Endodermal cell (in vitro differentiated cells): ENCODE data around the gene DOK6. TPM values are rescaled to one million over a fixed set of nuclear protein-coding genes. Genes with fewer than 3 reads are reported as not detected.

Source experiments
- DNase-seq: peaks from one replicate; pipeline ENCODE4 v3.0.0-alpha.2; 2017
- H3K27ac ChIP-seq: 2 replicates; pipeline ENCODE4 v1.5.1; 2013; ENCODE audit warnings: mild to moderate bottlenecking, low read depth, low read length, moderate library complexity
- H3K27me3 ChIP-seq: 2 replicates; pipeline ENCODE4 v1.6.1; 2013; ENCODE audit warnings: mild to moderate bottlenecking, low read length, moderate library complexity; ENCODE audit not compliant: insufficient read depth, control insufficient read depth, poor library complexity, severe bottlenecking
- H3K36me3 ChIP-seq: 2 replicates; pipeline ENCODE4 v1.7.0; 2013; ENCODE audit warnings: mild to moderate bottlenecking, low read length, moderate library complexity; ENCODE audit not compliant: control insufficient read depth, insufficient read depth
- H3K4me1 ChIP-seq: one replicate; pipeline ENCODE4 v1.7.0; 2013; ENCODE audit warnings: low read length; ENCODE audit not compliant: control insufficient read depth, insufficient read depth
- H3K4me3 ChIP-seq: 2 replicates; pipeline ENCODE4 v1.5.1; 2013; ENCODE audit warnings: mild to moderate bottlenecking, low read length, moderate library complexity
- H3K9ac ChIP-seq: 2 replicates; pipeline ENCODE4 v1.6.1; 2013; ENCODE audit warnings: mild to moderate bottlenecking, low read length, moderate library complexity; ENCODE audit not compliant: poor library complexity, severe bottlenecking; ENCODE audit errors: extremely low read depth
- H3K9me3 ChIP-seq: 2 replicates; pipeline ENCODE4 v1.6.1; 2013; ENCODE audit warnings: mild to moderate bottlenecking, low read length, moderate library complexity; ENCODE audit not compliant: control insufficient read depth
- H3K27ac Mint-ChIP-seq: 2 replicates; pipeline ENCODE4 v1.8.0; 2020; ENCODE audit warnings: mixed read lengths
- H3K27me3 Mint-ChIP-seq: 2 replicates; pipeline ENCODE4 v1.8.0; 2021; ENCODE audit warnings: mild to moderate bottlenecking, mixed read lengths; ENCODE audit not compliant: insufficient read depth
- H3K36me3 Mint-ChIP-seq: 2 replicates; pipeline ENCODE4 v1.8.0; 2020; ENCODE audit warnings: low read depth, mixed read lengths
- H3K4me1 Mint-ChIP-seq: 2 replicates; pipeline ENCODE4 v1.8.0; 2020; ENCODE audit warnings: mixed read lengths
- H3K4me3 Mint-ChIP-seq: 2 replicates; pipeline ENCODE4 v1.8.0; 2020; ENCODE audit warnings: mild to moderate bottlenecking, moderate library complexity, mixed read lengths
- H3K9me3 Mint-ChIP-seq: 2 replicates; pipeline ENCODE4 v1.8.0; 2020; ENCODE audit warnings: mild to moderate bottlenecking, mixed read lengths
- WGBS, 2 experiments: methylation state at CpG; one replicate each; pipeline versions ENCODE4 v1.1.5 to v1.1.7; 2013; ENCODE audit warnings: missing lambda C conversion rate in 2 of 2, mixed read lengths in 1 of 2; ENCODE audit not compliant: insufficient coverage in 1 of 2, insufficient read length in 1 of 2; 5-methylcytosine and 5-hydroxymethylcytosine counted together
- total RNA-seq, 2 donors: library from RNA; stranded (reverse); fragmentation: NEBNext Ultra II Directional in 1 of 2; extraction: Animal tissue kit (Norgen Biotek cat#: 25700) in 1 of 2; gene quantifications; 2 replicates in 1 of 2; 3 replicates in 1 of 2; pipeline ENCODE4 v1.2.1, GENCODE V29; 2021
- TF ChIP-seq, protein P1 (sequence below): fragments of 200-600 bp; sonication (generic); conservative IDR thresholded peaks from 2 replicates; pipeline ENCODE4 v1.5.0; 2021; ENCODE audit warnings: antibody characterized with exemption, mild to moderate bottlenecking

The DOK6 gene
- total RNA-seq, 2 donors from 2014 or later: 5.7 to 5.9 TPM

DNA sequence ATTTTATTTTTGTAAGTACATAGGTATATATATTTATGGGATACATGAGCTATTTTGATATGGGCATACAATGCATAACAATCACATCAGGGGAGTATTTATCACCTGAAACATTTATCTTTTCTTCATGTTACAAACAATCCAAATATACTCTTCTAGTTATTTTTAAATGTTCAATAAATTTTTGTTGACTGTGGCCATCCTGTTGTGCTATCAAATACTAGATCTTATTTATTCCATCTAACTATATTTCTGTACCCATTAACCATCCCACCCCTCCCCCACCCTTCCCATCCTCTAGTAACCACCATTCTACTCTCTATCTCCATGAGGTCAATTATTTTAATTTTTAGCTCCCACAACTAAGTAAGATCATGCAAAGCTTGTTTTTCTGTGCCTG, 390.0 kb downstream of the DOK6 start:
- no peaks in the 10 kb centered on the region for H3K9me3 ChIP-seq
- H3K36me3 ChIP-seq: no peaks in the 10 kb centered on the region
- no peak overlapping the region for H3K27ac Mint-ChIP-seq
- H3K4me3 ChIP-seq: no peak overlapping the region
- H3K9ac ChIP-seq: no peak overlapping the region
- peaks cover under 1% of the 10 kb centered on the region for H3K4me1 Mint-ChIP-seq
- no peak overlapping the region for H3K27ac ChIP-seq
- no peaks in the 10 kb centered on the region for H3K36me3 Mint-ChIP-seq
- H3K4me3 Mint-ChIP-seq: no peak overlapping the region
- H3K4me1 ChIP-seq: no peaks in the 10 kb centered on the region
- no peaks in the 10 kb centered on the region for H3K9me3 Mint-ChIP-seq
- TF ChIP-seq, protein P1, sequence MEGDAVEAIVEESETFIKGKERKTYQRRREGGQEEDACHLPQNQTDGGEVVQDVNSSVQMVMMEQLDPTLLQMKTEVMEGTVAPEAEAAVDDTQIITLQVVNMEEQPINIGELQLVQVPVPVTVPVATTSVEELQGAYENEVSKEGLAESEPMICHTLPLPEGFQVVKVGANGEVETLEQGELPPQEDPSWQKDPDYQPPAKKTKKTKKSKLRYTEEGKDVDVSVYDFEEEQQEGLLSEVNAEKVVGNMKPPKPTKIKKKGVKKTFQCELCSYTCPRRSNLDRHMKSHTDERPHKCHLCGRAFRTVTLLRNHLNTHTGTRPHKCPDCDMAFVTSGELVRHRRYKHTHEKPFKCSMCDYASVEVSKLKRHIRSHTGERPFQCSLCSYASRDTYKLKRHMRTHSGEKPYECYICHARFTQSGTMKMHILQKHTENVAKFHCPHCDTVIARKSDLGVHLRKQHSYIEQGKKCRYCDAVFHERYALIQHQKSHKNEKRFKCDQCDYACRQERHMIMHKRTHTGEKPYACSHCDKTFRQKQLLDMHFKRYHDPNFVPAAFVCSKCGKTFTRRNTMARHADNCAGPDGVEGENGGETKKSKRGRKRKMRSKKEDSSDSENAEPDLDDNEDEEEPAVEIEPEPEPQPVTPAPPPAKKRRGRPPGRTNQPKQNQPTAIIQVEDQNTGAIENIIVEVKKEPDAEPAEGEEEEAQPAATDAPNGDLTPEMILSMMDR: no peak
- no peaks in the 10 kb centered on the region for H3K27me3 ChIP-seq
- no peaks in the 10 kb centered on the region for H3K27me3 Mint-ChIP-seq
- DNase-seq: no peak

DNA sequence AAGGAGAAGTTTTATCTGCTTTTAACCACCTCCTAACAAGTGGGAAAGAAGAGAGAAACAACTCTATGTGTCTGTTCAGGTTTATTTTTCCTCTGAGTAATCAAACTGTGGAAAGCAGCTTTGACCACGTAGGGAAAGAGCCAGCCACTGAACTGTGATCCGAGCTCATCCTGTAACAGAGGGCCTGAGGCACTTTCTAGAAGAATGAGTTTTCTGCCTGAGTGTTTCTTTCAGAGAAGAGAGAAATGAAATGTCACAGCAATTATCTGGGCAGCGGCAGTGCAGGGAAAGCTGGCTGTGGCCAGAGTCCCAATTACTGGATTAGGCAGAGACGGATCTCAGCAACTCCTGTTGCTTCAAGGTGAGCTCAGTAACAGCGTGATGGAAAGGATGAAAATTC, 395.1 kb downstream of the DOK6 start:
- Histone ChIP-seq H3K9ac (no peak overlapping the region), H3K4me1 (no peaks in the 10 kb centered on the region), H3K27me3 (no peaks in the 10 kb centered on the region), H3K4me3 (no peak overlapping the region), H3K36me3 (no peaks in the 10 kb centered on the region), H3K27ac (peak overlapping the region; percentile 28), H3K9me3 (no peaks in the 10 kb centered on the region)
- TF ChIP-seq, protein P1: no peak
- Mint-ChIP-seq H3K4me1 (peaks cover 5% of the 10 kb centered on the region), H3K36me3 (no peaks in the 10 kb centered on the region), H3K9me3 (no peaks in the 10 kb centered on the region), H3K27me3 (no peaks in the 10 kb centered on the region), H3K27ac (no peak overlapping the region), H3K4me3 (no peak overlapping the region)
- WGBS, 2 experiments: 72 to 91% methylated on average over 5 of the region's 5 CpGs
- no peak for DNase-seq

DNA sequence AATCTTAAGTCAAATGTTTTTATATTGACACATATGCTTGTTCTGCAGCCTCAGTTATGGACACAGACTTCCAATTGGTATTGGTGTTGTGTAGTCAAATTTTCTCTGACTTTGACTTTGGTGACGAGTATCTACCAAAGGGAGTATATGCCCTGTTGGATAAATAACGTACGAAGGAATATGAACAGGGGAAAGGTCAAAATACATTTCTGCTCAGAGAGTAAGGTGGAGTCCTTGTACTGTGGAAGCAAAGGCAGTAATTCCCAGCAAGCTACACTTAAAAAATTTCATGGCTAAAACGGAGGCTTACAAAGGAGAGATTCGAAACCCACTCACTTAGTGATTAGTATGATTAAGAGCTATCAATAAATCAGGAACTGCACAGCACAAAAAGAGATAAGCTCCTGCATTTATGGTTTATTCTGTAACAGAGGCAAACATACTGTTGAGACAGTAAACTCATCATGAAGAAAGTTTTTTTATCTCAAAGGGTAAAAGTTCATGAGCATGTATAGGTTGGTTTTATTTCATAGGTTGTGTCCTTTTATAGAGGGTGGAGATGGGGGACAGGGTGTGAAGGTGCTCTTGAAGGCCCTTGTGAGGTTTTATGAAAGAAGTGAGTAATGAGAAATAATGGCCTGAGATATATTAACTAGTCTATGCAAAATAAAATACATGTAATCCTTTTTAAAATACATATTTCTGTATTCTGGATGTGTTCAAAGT, 404.3 kb downstream of the DOK6 start:
- no peaks in the 10 kb centered on the region for H3K27me3 Mint-ChIP-seq
- Histone ChIP-seq H3K27me3 (no peaks in the 10 kb centered on the region), H3K4me1 (no peaks in the 10 kb centered on the region), H3K4me3 (no peak overlapping the region), H3K9ac (no peak overlapping the region), H3K36me3 (no peaks in the 10 kb centered on the region), H3K9me3 (peaks cover 5% of the 10 kb centered on the region), H3K27ac (no peak overlapping the region)
- TF ChIP-seq, protein P1: no peak
- no peak for DNase-seq
- H3K27ac Mint-ChIP-seq: no peak overlapping the region
- H3K4me1 Mint-ChIP-seq: peaks cover 11% of the 10 kb centered on the region
- 87 to 90% methylated on average over 3 to 5 of the region's 5 CpGs for WGBS, 2 experiments
- H3K4me3 Mint-ChIP-seq: no peak overlapping the region
- H3K36me3 Mint-ChIP-seq: no peaks in the 10 kb centered on the region
- H3K9me3 Mint-ChIP-seq: no peaks in the 10 kb centered on the region
